EL (cell line): ENCODE results near the gene MED4.

Source experiments
- DNase-seq: peaks from one replicate; pipeline ENCODE4 v3.0.0-alpha.2; 2016

MED4 gene

DNA sequence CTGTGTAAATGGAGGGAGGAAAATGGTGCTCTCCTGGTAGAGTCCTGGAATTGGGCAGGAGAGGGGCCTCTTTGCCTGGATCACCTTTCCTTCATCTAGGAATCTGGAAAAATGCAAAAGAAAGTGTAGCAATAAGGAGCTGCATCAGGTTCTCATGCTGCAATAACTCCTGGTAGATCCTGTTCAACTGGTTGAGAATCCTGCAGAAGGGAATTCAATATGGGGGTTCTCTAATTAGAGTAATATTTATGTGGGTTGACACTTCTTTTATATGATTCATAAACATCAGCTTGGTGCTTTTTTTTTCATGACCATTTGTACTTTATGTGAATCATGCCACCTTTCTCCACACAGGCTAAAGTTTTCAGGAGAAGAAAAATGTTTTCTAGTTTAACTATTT is 66.8 kb downstream of the MED4 start:
- no peak for DNase-seq
